ENCODE results near the gene COMMD1. TPM values are rescaled to one million over a fixed set of nuclear protein-coding genes. Genes with fewer than 3 reads are reported as not detected.

COMMD1 gene
- total RNA-seq, 6 donors from 2014 or later, result 27.0 to 59.7 (median 35.6) TPM

DNA sequence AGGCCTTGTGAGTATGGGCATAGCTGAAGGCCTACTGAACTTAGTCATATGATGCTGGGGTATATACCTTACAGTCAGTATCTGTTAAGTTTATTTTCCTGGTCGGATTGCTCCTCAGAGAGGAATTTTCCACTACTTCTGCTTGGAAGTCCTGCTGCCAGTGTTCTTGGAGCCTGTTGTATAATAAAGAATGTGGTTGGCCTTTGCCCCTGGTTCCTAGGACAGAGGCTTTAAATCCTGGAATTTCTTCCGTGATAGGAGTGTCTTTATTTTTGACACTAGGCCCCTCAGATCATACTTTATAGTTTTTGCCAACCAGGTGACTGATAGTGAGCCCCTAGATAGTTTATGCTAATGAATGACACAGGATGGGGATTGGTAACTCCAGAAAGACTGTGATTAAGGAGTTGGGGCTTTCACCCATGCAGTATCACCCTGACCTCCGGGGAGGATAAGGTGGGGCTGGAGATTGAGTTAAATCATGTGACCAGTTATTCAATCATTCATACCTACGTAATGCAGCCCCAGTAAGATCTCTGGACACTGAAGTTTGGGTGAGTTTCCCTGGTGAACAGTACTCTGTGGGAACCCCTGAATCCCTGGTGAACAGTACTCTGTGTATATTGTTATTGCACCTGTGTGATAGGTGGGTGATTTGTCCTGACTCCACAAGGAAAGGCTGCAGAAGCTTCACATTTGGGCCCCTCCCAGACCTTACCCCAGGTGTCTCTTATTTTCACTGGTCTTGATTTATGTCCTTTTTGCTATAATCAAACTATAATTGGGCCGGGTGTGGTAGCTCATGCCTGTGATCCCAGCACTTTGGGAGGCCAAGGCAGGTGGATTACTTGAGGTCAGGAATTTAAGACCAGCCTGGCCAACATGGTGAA, 56.9 kb downstream of the COMMD1 start:
- DNase-seq (no peak), ATAC-seq (ENCODE audit: low FRiP score in 2 of 2) (no peak)
- peaks cover 0 to 2% (median 0%) of the 10 kb centered on the region in 4 donors for H3K4me1 ChIP-seq
- H3K27ac ChIP-seq, result no peak overlapping the region
- H3K9me3 ChIP-seq, result no peaks in the 10 kb centered on the region
- H3K27me3 ChIP-seq, result no peaks in the 10 kb centered on the region
- TF ChIP-seq POLR2AphosphoS5 (IDR thresholded peaks at IDR 0.05), result no peak
- no peak for TF ChIP-seq POLR2A (IDR thresholded peaks at IDR 0.05)
- no peak for TF ChIP-seq EP300 (IDR thresholded peaks at IDR 0.05)
- TF ChIP-seq, protein P1, sequence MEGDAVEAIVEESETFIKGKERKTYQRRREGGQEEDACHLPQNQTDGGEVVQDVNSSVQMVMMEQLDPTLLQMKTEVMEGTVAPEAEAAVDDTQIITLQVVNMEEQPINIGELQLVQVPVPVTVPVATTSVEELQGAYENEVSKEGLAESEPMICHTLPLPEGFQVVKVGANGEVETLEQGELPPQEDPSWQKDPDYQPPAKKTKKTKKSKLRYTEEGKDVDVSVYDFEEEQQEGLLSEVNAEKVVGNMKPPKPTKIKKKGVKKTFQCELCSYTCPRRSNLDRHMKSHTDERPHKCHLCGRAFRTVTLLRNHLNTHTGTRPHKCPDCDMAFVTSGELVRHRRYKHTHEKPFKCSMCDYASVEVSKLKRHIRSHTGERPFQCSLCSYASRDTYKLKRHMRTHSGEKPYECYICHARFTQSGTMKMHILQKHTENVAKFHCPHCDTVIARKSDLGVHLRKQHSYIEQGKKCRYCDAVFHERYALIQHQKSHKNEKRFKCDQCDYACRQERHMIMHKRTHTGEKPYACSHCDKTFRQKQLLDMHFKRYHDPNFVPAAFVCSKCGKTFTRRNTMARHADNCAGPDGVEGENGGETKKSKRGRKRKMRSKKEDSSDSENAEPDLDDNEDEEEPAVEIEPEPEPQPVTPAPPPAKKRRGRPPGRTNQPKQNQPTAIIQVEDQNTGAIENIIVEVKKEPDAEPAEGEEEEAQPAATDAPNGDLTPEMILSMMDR (IDR thresholded peaks at IDR 0.05), result no peak
- H3K4me3 ChIP-seq, result no peak overlapping the region
- WGBS, 2 donors, result 84 to 89% methylated on average over 5 of the region's 5 CpGs
- no peaks in the 10 kb centered on the region for H3K36me3 ChIP-seq

GRCh38 chr2:61966087-61966727, 60.7 kb downstream of the COMMD1 start:
- ATAC-seq (ENCODE audit: low FRiP score in 2 of 2), result no peak
- Histone ChIP-seq H3K27ac (no peak overlapping the region), H3K4me1 (peaks cover 0 to 3% (median 0%) of the 10 kb centered on the region in 4 donors), H3K9me3 (no peaks in the 10 kb centered on the region), H3K27me3 (no peaks in the 10 kb centered on the region), H3K36me3 (no peaks in the 10 kb centered on the region), H3K4me3 (no peak overlapping the region)
- DNase-seq, result no peak
- TF ChIP-seq POLR2AphosphoS5 (IDR thresholded peaks at IDR 0.05) (no peak), POLR2A (IDR thresholded peaks at IDR 0.05) (no peak), EP300 (IDR thresholded peaks at IDR 0.05) (no peak)
- TF ChIP-seq, protein P1 (IDR thresholded peaks at IDR 0.05), result no peak
- whole genome bisulfite sequencing, 2 donors, result 95 to 96% methylated on average over 2 of the region's 2 CpGs

DNA sequence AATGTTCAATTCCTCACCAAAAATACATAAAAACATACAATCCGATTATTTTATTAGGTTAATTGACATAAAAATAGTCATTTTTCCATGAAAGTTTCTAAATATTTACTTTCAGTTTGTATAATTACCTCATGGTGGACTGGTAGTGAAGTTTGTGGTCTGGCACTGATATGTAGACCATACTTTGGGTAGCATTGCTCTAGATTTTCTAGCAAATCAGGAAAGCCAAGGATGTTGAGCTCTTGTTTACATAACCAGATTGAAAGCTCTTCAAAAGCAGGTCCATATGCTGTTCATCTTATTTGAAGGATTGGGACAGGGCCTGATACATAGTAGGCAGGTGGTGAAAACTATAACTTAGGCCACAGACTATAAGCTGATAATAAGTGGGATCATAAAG, 61.8 kb downstream of the COMMD1 start:
- H3K27me3 ChIP-seq, result no peaks in the 10 kb centered on the region
- no peak overlapping the region for H3K27ac ChIP-seq
- no peak for ATAC-seq (ENCODE audit: low FRiP score in 2 of 2)
- no peaks in the 10 kb centered on the region for H3K36me3 ChIP-seq
- DNase-seq, result no peak
- no peak overlapping the region for H3K4me3 ChIP-seq
- TF ChIP-seq POLR2AphosphoS5 (IDR thresholded peaks at IDR 0.05), result no peak
- no peak for TF ChIP-seq EP300 (IDR thresholded peaks at IDR 0.05)
- TF ChIP-seq, protein P1 (IDR thresholded peaks at IDR 0.05), result no peak
- no peak for TF ChIP-seq POLR2A (IDR thresholded peaks at IDR 0.05)
- peaks cover 0 to 3% (median 0%) of the 10 kb centered on the region in 4 donors for H3K4me1 ChIP-seq
- 34 to 39% methylated on average over 1 of the region's 1 CpG for WGBS, 2 donors
- H3K9me3 ChIP-seq, result no peaks in the 10 kb centered on the region

DNA sequence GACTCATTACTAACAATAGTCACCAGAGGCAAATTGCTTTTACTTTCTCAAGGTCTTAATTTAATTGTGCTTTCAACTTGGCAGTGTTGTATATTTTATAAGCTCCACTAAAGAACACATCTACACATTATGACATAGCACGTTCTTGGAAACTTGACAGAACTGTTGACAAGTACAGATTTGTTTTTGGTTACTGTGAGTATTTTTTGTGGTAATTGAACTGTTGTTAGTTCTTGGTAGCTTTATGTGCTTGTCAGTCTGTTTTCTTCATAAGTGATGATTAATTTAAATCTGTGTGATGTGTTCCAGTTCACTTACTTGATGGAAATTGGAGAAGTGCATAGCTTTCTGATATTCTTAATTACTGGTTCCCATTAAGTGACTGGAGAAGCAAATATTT, 63.9 kb downstream of the COMMD1 start:
- no peak for TF ChIP-seq POLR2AphosphoS5 (IDR thresholded peaks at IDR 0.05)
- no peak for TF ChIP-seq POLR2A (IDR thresholded peaks at IDR 0.05)
- TF ChIP-seq EP300 (IDR thresholded peaks at IDR 0.05), result no peak
- TF ChIP-seq, protein P1 (IDR thresholded peaks at IDR 0.05), result no peak
- DNase-seq, result no peak
- peaks cover 0 to 3% (median 0%) of the 10 kb centered on the region in 4 donors for H3K4me1 ChIP-seq
- no peaks in the 10 kb centered on the region for H3K9me3 ChIP-seq
- H3K36me3 ChIP-seq, result no peaks in the 10 kb centered on the region
- no peak overlapping the region for H3K27ac ChIP-seq
- no peak for ATAC-seq (ENCODE audit: low FRiP score in 2 of 2)
- WGBS, 2 donors, result 57% methylated on average over 1 of the region's 1 CpG
- no peaks in the 10 kb centered on the region for H3K27me3 ChIP-seq
- H3K4me3 ChIP-seq, result no peak overlapping the region
